Adrenal gland (tissue), 12 donors: Measurements from ENCODE around the gene PRKG1. TPM values are rescaled to one million over a fixed set of nuclear protein-coding genes. Genes with fewer than 3 reads are reported as not detected.

Experiments
- DNase-seq, 7 donors: peaks; one replicate each; pipeline ENCODE4 v3.0.0-alpha.2; 2019 to 2020
- H3K27ac ChIP-seq, 5 donors: fragments of 200-600 bp; sonication (generic) in 4 of 5; 1 replicate in 3 of 5; 2 replicates in 2 of 5; pipeline versions ENCODE4 v1.5.1 to v1.8.0; 2016 to 2020; ENCODE audit warnings: mild to moderate bottlenecking in 1 of 5
- H3K27me3 ChIP-seq: fragments of 200-600 bp; 2 replicates; pipeline ENCODE4 v1.8.0; 2021
- H3K36me3 ChIP-seq, 2 donors: fragments of 200-600 bp; replicated peaks in 1 of 2; 1 replicate in 1 of 2; 2 replicates in 1 of 2; pipeline versions ENCODE4 v1.5.1 to v1.8.0; 2018 to 2022
- H3K4me1 ChIP-seq, 2 donors: fragments of 200-600 bp; replicated peaks in 1 of 2; 1 replicate in 1 of 2; 2 replicates in 1 of 2; pipeline versions ENCODE4 v1.5.1 to v1.8.0; 2018 to 2021
- H3K4me3 ChIP-seq, 4 donors: fragments of 200-600 bp; sonication (generic) in 3 of 4; one replicate each; pipeline ENCODE4 v1.5.1; 2016 to 2018
- H3K9me3 ChIP-seq, 3 donors: fragments of 200-600 bp; sonication (generic) in 1 of 3; replicated peaks in 1 of 3; 1 replicate in 2 of 3; 2 replicates in 1 of 3; pipeline versions ENCODE4 v1.5.1 to v1.8.0; 2016 to 2021
- POLR2A ChIP-seq, 2 donors: fragments of 450-650 bp; IDR thresholded peaks; one replicate each; pipeline ENCODE4 v1.6.1; 2017; ENCODE audit warnings: antibody characterized with exemption in 2 of 2, mild to moderate bottlenecking in 2 of 2, moderate library complexity in 1 of 2
- WGBS, 4 donors: extraction: QIAGEN DNeasy Blood & Tissue Kit in 2 of 4; methylation state at CpG; one replicate each; pipeline versions ENCODE4 v1.1.5 to v1.1.7; 2013 to 2017; 5-methylcytosine and 5-hydroxymethylcytosine counted together
- intact Hi-C, 2 donors: fragments of 100-400 bp; cut with DNase I; formaldehyde crosslinking; loops; one replicate each; pipeline versions ENCODE4 v1.14.1 to v1.15.0; 2022 to 2023
- polyA plus RNA-seq, 3 donors: library from polyadenylated mRNA; stranded (reverse); fragments of 200-250 nt in 2 of 3; fragments of 350-450 nt in 1 of 3; fragmentation: Illumina TruSeq in 1 of 3; extraction: RNeasy Lipid Tissue Mini Kit (QIAGEN cat#74804) in 1 of 3; gene quantifications; one replicate each; pipeline ENCODE4 v1.2.3, GENCODE V29; 2013 to 2014
- total RNA-seq, 9 donors: library from RNA; depleted of rRNA in 4 of 9; stranded (reverse); fragments of >200 nt in 4 of 9; fragments of 120-200 nt in 1 of 9; fragmentation: NEBNext Ultra II Directional in 1 of 9; extraction: Animal tissue kit (Norgen Biotek cat#: 25700) in 1 of 9; gene quantifications; one replicate each; pipeline versions ENCODE4 v1.1.0 to v1.2.4, GENCODE V29; 2013 to 2023
- TF ChIP-seq, protein P1 (sequence below), 6 experiments: fragments of 450-650 bp in 4 of 6; fragments of 200-600 bp in 2 of 6; sonication (generic) in 1 of 6; IDR thresholded peaks; 1 replicate in 5 of 6; 2 replicates in 1 of 6; pipeline versions ENCODE4 v1.5.1 to v1.8.0; 2016 to 2021; ENCODE audit warnings: antibody characterized with exemption in 6 of 6, mild to moderate bottlenecking in 2 of 6, moderate library complexity in 1 of 6
- donor health status: healthy with polysubstance abuse.
- donor health status: Bipolar disorder and iron deficiency.
- donor health status: DM: yes; HTN: yes; CAD: no.
- donor health status: DM: no; HTN: no; CAD: no.
- donor health status: DM: no; HTN: no; CAD: no.
- donor health status: DM: yes; HTN: yes; CAD: no.

The PRKG1 gene
- total and polyA plus RNA-seq, 12 donors, result 6.9 to 104 (median 29.7) TPM

DNA sequence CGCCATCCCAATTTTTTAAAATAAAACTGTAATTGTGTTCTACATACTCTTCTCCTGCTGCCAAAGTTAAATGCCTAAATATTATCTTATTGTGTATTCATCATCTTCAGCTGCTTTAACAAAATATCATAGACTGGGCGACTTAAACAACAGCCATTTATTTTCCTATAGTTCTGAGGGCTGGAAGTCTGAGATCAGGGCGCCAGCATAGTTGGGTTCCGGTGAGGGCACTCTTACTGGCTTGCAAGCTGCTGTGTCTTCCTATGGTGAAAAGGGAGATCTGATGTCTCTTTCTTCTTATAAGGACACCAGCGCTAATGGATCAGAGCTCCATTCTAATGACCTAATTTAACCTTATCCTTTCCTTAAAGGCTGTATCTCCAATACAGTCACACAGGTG is 594.8 kb downstream of the PRKG1 start:
- intact Hi-C loops, result no loop called here
- Histone ChIP-seq H3K36me3 (no peaks in the 10 kb centered on the region), H3K4me3 (no peak overlapping the region), H3K4me1 (peaks cover 7 to 16% of the 10 kb centered on the region in 2 donors), H3K27ac (no peak overlapping the region), H3K27me3 (no peaks in the 10 kb centered on the region), H3K9me3 (no peaks in the 10 kb centered on the region)
- WGBS, 4 donors, result 94 to 97% (median 95%) methylated on average over 5 of the region's 5 CpGs
- DNase-seq, result no peak
- TF ChIP-seq, protein P1, sequence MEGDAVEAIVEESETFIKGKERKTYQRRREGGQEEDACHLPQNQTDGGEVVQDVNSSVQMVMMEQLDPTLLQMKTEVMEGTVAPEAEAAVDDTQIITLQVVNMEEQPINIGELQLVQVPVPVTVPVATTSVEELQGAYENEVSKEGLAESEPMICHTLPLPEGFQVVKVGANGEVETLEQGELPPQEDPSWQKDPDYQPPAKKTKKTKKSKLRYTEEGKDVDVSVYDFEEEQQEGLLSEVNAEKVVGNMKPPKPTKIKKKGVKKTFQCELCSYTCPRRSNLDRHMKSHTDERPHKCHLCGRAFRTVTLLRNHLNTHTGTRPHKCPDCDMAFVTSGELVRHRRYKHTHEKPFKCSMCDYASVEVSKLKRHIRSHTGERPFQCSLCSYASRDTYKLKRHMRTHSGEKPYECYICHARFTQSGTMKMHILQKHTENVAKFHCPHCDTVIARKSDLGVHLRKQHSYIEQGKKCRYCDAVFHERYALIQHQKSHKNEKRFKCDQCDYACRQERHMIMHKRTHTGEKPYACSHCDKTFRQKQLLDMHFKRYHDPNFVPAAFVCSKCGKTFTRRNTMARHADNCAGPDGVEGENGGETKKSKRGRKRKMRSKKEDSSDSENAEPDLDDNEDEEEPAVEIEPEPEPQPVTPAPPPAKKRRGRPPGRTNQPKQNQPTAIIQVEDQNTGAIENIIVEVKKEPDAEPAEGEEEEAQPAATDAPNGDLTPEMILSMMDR (IDR thresholded peaks at IDR 0.05), result no peak
- no peak for TF ChIP-seq POLR2A (IDR thresholded peaks at IDR 0.05)

DNA sequence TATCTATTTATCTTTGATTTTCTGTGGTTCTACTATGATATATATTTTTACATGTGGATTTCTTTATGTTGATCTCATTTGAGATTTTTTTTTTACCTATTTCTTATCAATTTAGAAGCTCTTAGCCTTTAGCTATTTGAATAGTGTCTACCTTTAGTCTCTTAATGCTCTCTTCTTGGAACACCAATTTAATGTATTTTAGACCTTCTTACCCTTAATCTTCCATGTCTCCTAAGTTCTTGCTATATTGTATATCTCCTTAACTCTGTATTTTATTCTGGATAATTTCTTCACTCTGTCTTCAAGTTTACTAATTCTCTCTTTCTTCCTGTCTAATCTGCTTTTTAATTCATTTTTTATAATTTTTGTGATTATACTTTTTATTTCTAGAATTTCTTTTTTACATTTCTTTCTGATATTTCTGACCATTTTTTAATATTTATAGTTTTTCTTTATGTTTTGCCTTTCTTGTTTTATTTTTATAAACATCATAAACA is 597.8 kb downstream of the PRKG1 start:
- Histone ChIP-seq H3K4me1 (peaks cover 7 to 25% of the 10 kb centered on the region in 2 donors), H3K9me3 (no peaks in the 10 kb centered on the region), H3K36me3 (no peaks in the 10 kb centered on the region), H3K27me3 (no peaks in the 10 kb centered on the region), H3K4me3 (no peak overlapping the region), H3K27ac (no peak overlapping the region)
- intact Hi-C loops, result no loop called here
- no peak for DNase-seq
- TF ChIP-seq, protein P1 (IDR thresholded peaks at IDR 0.05), result no peak
- no peak for TF ChIP-seq POLR2A (IDR thresholded peaks at IDR 0.05)

DNA sequence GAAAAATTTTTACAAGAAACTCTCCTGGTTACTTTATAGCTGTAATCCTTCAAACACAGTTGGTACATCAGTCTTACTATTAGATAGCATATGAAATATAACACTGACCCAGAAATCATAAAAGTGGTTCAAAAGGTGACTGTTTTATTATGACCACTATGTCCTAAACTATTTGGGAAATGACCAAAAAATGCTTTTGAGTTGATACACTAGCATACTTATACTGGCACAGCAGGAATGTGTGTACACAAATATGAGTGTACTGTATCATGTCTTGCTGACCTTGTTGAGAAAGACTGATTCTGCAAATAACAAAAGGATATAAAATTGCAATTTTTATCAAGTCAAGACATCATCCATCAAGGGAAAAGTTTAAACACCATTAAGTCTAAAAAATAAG is 600.8 kb downstream of the PRKG1 start:
- no peaks in the 10 kb centered on the region for H3K27me3 ChIP-seq
- peaks cover 0 to 10% of the 10 kb centered on the region in 2 donors for H3K4me1 ChIP-seq
- intact Hi-C loops, result no loop called here
- H3K36me3 ChIP-seq, result no peaks in the 10 kb centered on the region
- no peak for DNase-seq
- no peak overlapping the region for H3K4me3 ChIP-seq
- TF ChIP-seq, protein P1 (IDR thresholded peaks at IDR 0.05), result no peak
- no peak for TF ChIP-seq POLR2A (IDR thresholded peaks at IDR 0.05)
- no peak overlapping the region for H3K27ac ChIP-seq
- no peaks in the 10 kb centered on the region for H3K9me3 ChIP-seq

DNA sequence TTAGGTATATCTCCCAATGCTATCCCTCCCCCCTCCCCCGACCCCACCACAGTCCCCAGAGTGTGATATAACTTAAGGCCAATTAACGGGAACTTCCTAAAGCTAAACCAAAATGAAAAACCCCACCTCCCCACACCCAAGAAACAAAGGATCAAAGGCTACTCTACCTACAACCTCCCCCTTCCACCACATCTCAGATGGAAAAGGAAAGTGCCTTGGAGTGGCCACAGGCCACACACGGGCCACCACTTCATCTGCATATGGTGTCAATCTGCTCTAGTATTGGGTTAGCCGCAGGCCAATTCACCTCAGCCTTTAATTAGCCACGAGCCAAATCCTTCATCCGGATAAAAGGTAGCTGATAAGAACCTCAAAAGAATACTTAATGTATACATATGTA is 605.6 kb downstream of the PRKG1 start:
- Histone ChIP-seq H3K36me3 (no peaks in the 10 kb centered on the region), H3K9me3 (no peaks in the 10 kb centered on the region), H3K27me3 (no peaks in the 10 kb centered on the region), H3K4me3 (no peak overlapping the region), H3K4me1 (peaks cover 10 to 24% of the 10 kb centered on the region in 2 donors), H3K27ac (no peak overlapping the region)
- no peak for DNase-seq
- 82 to 89% (median 85%) methylated on average over 6 of the region's 6 CpGs for WGBS, 4 donors
- TF ChIP-seq, protein P1 (IDR thresholded peaks at IDR 0.05), result no peak
- TF ChIP-seq POLR2A (IDR thresholded peaks at IDR 0.05), result no peak
- intact Hi-C loops, result no loop called here
